ENCODE results near the gene HOTAIR.

Gene HOTAIR

DNA sequence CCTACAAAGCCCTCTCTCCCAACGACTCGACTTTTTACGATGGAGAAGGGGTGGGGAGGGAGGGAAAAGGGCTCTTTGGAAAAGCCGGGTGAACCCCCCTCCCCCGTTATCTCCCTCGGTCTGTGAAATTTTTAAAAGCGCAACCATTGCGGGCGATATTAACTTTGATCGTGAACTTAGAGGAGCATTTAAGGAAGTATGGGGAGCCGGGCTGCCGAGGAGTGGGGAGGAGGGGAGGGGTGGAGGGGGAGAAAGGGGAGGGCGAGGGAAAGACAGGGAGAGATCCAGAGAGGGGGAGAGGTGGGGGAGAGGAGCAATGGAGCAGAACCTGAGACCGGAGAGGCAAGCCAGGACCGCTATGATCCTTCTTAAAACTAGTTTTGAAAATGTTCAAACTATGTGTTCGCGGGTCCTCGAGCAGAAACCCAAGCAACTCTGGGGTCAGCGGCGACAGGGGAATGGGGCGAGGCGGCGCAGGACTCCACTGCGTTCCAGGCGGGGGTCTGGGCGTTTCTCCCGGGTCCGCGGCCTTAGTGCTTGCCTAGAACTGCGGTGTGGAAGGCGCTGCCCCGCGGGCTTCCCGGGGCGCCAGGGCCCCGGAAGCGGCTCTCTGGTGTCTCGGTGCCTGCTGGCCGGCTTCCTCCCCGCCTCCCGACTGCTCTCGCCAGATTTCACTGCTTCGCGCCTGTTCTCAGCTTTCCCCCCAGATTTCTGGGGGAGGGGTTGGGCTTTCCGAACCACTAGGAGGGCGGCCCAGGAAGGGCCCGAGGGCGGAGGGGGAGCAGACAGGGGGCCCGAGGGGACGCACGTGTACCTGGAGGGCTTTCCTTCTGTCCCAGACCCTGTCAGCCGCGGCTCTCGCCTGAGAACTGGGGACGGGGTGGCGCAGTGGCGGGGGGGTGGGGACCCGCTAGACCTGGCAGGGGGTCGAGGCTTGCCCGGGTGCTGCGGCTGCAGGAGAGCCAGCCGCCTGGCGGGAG lies at the start of gene HOTAIR:
TSS of gene HOTAIR (minus strand) at position 871 of the 980 bp plus-strand sequence.
- DNase-seq, result peak; percentile 79

- no peak for DNase-seq
These were observed 49.4 kb upstream of the HOTAIR start for GRCh38 chr12:54024127-54024526.

GRCh38 chr12:54022960-54023884 lies 48.5 kb upstream of the HOTAIR start:
- no peak for DNase-seq

GRCh38 chr12:54021432-54022013 lies 46.8 kb upstream of the HOTAIR start:
- DNase-seq, result no peak

GRCh38 chr12:54020591-54021405 lies 46.0 kb upstream of the HOTAIR start:
- no peak for DNase-seq

DNA sequence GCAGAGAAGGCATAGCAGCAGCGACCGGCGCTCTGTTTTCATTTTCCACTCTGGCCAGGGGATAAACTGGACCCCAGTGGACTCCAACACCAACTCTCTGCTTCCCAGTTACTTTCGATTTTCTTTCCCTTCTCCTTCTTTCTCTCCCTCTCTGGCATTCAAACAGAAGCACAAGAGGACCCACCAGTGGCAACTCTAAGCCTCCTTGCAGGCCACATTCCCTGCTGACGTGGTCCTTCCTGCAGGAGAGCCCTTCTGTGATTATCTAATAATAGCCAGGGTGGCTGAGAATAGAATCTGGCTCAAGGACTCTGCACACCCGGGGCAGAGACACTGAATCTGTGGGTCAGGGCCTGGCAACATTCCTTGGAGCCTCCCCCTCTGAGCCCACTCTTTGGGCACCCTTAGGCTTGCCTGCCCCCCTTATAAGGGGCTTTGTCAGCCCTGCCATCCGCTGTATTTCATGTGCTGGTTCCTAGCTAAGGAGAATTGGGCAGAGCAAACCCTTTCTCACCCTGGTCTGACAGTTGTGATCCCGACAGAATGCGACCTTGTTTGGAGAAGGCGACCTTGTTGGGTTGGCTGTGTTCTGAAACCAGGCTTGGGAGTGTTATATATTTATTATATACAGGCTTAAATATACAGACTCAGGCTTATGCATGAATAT lies 45.3 kb upstream of the HOTAIR start:
- DNase-seq, result peak; percentile 38

GRCh38 chr12:54019091-54019811 lies 44.5 kb upstream of the HOTAIR start:
- DNase-seq, result no peak

GRCh38 chr12:54018468-54018984 lies 43.8 kb upstream of the HOTAIR start:
- no peak for DNase-seq

- peak; percentile 92 for DNase-seq
These were observed 43.2 kb upstream of the HOTAIR start for GRCh38 chr12:54017878-54018467.

- DNase-seq, result peak; percentile 59
These were observed 42.5 kb upstream of the HOTAIR start for GRCh38 chr12:54017027-54017788.

DNA sequence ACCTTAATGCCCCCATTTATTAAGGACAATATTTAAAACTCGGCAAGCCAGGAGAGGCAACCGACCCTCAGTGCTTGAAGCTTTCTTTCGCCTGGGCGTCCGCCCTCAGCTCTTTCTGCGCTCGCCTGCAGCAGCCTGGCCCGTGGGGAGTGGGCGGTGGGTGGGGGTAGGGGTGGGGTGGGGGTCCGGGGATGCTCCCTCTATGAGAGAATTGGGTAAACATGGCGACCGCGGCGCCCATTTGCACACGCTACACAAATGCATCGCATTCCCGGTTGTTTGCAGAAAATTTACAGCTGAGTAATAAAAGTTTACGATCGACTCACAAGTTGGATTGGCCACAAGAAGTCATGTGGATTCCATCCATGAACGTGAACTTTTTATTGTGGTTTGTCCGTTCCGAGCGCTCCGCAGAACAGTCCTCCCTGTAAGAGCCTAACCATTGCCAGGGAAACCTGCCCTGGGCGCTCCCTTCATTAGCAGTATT lies 41.8 kb upstream of the HOTAIR start:
- peak; percentile 88 for DNase-seq

DNA sequence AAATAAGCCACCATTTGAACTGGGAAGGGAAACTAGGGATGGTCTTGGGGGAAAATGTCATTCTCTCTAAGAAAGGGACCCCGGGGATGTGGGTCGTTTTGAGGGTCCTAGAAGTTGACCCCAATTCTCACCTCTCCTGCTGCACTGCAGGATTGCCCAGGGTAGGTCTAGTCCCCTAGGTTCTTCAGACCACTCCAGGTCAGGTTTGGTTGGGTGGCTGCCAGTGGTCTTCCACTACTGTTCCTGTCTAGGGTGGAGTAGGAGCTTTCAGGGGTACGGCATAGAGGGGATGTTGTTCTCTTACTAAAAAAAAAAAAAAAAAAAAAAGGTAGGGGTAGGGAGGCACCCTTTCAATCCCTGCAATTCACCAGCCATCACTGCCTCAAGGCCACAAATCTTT lies 41.3 kb upstream of the HOTAIR start:
- DNase-seq, result no peak

DNA sequence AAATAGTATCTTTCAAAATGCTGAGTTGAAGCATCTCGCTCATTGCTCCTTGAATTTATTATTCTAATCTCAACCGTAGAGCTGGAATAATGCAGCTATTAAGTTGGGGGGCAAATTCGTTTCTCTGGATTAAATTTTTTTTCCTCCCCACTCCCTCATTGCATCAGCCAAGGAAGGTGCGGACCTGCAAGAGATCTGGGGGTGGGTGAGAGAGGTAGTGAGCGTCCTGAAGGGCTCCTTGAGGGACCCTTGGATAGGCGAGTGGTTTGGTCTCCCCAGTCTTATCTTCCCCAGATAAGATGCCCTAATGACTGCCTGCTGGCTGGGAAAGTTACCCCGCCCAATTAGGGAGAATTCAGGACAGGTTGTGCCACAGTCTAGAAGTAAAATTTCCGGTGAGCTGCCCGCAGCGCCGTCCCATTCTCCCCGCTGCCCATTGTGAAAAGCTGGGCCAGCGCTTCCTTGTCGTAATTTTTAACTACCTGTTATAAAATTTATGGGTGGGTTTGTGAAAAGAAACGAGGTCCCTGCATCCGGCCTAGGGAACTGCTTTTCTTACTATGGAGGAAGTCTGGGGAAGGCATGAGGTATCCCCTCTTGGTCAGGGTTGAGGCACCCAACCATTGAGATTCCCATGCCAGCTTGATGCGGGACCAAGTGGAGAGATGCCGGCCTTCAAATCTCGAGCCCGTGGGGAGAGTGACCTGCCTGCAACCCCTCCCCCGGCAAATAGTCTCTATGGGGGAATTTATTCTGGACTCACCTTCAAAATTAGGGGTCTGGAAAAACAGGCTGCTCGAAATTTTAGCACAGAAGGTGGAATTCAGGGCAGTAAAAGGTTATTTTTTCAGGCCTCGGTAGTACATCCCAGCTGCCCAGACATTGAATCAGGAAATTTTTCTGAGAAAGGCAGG lies 40.5 kb upstream of the HOTAIR start:
- no peak for DNase-seq

DNA sequence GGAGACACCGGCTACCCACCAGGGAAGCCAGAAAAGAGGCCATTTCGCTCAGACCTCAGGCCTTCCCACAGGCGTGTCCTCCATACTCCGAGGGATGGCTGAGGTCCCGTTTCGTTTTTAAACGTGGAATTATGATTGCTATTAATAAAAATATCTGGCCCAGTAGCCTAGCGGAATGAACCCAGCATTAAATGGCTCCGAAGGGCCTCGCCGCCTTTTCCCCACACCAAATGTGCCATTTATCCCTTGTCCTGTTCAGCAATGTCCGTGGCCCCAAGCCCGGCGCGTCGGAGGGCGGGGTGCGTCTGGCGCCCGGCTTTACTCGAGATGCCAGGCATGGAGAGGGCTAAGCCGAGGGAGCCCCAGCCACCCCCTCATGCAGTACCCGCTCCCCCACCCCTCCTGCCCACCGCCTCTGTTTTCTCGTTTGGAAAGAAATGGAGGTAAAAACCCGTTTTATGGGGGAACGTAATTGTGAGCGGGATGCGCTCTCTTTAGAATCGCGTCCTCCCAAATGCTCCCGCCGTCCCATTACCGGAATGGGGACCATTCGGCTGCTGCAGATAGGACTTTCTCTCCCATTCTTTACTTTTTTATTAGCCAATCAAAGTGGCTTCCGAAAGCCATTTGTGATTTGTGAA lies 39.7 kb upstream of the HOTAIR start:
- DNase-seq, result no peak

- no peak for DNase-seq
These were observed 38.1 kb upstream of the HOTAIR start for GRCh38 chr12:54012631-54013409.

GRCh38 chr12:54011665-54012532 lies 37.1 kb upstream of the HOTAIR start:
- DNase-seq, result no peak

Measured in EL (cell line).